ENCODE data around the gene RFLNA.

DNA sequence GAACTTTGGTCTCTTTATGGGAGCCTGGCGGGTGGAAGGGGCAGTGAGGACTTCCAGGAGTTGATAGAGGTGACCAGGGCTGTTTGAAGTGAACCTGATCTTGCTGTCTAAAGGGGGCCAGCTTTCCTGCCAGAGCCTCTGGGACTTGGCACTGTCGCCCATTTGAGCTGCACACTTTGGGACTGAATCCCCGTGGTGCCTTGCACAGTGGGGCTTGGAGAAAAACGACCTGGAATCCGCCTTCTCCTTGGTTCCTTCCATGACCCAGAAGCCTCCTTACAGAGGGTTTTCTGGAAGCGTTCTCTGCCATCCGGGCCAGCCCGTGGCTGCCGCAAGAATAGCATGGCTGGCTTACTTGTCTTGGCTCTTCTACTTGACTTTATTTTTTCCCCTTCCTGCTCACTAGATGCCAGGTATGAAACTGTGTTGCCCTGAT is 2.0 kb downstream of the RFLNA start:
- TF ChIP-seq, protein P1, sequence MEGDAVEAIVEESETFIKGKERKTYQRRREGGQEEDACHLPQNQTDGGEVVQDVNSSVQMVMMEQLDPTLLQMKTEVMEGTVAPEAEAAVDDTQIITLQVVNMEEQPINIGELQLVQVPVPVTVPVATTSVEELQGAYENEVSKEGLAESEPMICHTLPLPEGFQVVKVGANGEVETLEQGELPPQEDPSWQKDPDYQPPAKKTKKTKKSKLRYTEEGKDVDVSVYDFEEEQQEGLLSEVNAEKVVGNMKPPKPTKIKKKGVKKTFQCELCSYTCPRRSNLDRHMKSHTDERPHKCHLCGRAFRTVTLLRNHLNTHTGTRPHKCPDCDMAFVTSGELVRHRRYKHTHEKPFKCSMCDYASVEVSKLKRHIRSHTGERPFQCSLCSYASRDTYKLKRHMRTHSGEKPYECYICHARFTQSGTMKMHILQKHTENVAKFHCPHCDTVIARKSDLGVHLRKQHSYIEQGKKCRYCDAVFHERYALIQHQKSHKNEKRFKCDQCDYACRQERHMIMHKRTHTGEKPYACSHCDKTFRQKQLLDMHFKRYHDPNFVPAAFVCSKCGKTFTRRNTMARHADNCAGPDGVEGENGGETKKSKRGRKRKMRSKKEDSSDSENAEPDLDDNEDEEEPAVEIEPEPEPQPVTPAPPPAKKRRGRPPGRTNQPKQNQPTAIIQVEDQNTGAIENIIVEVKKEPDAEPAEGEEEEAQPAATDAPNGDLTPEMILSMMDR (IDR thresholded peaks at IDR 0.05; ENCODE audit: low read depth, low read length): no peak
- no peak for TF ChIP-seq POLR2A (IDR thresholded peaks at IDR 0.05; ENCODE audit: extremely low read depth, insufficient read length)

All from NB4 (cell line).